HG03469 (cell line): Measurements from ENCODE around the gene LSAMP.

Experiments used
- ATAC-seq: cut with Tn5 transposase; IDR thresholded peaks from one replicate; pipeline ENCODE4 v1.9.1; 2021; ENCODE audit warnings: mild to moderate bottlenecking, moderate library complexity, moderate number of reproducible peaks; ENCODE audit not compliant: unreplicated experiment

Gene LSAMP

GRCh38 chr3:116064646-116065045 is 380.6 kb downstream of the LSAMP start:
- no peak for ATAC-seq

GRCh38 chr3:116059421-116060096 is 385.7 kb downstream of the LSAMP start:
- no peak for ATAC-seq

GRCh38 chr3:116058844-116059243 is 386.4 kb downstream of the LSAMP start:
- no peak for ATAC-seq

- ATAC-seq = no peak
These were observed 387.8 kb downstream of the LSAMP start for GRCh38 chr3:116057400-116058006.

GRCh38 chr3:116056280-116056679 is 389.0 kb downstream of the LSAMP start:
- ATAC-seq = peak; percentile 85

- ATAC-seq = no peak
These were observed 392.3 kb downstream of the LSAMP start for GRCh38 chr3:116053017-116053416.

- ATAC-seq = no peak
These were observed 392.7 kb downstream of the LSAMP start for GRCh38 chr3:116052602-116053001.

GRCh38 chr3:116051586-116051985 is 393.7 kb downstream of the LSAMP start:
- ATAC-seq = no peak

GRCh38 chr3:116051040-116051439 is 394.2 kb downstream of the LSAMP start:
- ATAC-seq = peak; percentile 80

GRCh38 chr3:116050311-116050915 is 394.9 kb downstream of the LSAMP start:
- ATAC-seq = no peak

- ATAC-seq = no peak
These were observed 396.3 kb downstream of the LSAMP start for GRCh38 chr3:116048991-116049390.

GRCh38 chr3:116046350-116046749 is 398.9 kb downstream of the LSAMP start:
- ATAC-seq = no peak

GRCh38 chr3:116045314-116045713 is 400.0 kb downstream of the LSAMP start:
- ATAC-seq = no peak

GRCh38 chr3:116040152-116040551 is 405.1 kb downstream of the LSAMP start:
- no peak for ATAC-seq

- no peak for ATAC-seq
These were observed 405.7 kb downstream of the LSAMP start for GRCh38 chr3:116039651-116039985.

GRCh38 chr3:116038968-116039650 is 406.2 kb downstream of the LSAMP start:
- ATAC-seq = no peak

GRCh38 chr3:116037954-116038911 is 407.1 kb downstream of the LSAMP start:
- peak; percentile 98 for ATAC-seq

GRCh38 chr3:116035429-116035828 is 409.9 kb downstream of the LSAMP start:
- no peak for ATAC-seq

GRCh38 chr3:116034794-116035193 is 410.5 kb downstream of the LSAMP start:
- no peak for ATAC-seq

GRCh38 chr3:116034086-116034485 is 411.2 kb downstream of the LSAMP start:
- ATAC-seq = no peak

GRCh38 chr3:116033516-116033915 is 411.8 kb downstream of the LSAMP start:
- ATAC-seq = no peak
